MM.1S (cell line): Measurements from ENCODE around the gene AGAP1.

Experiments used
- DNase-seq: peaks from one replicate; pipeline ENCODE4 v3.0.0-alpha.2; 2015
- H2AFZ ChIP-seq: fragments of 300-600 bp; sonication (generic); 2 replicates; pipeline ENCODE4 v1.6.0; 2016; ENCODE audit warnings: antibody characterized with exemption, low read length
- H3F3A ChIP-seq: fragments of 300-600 bp; sonication (generic); 2 replicates; pipeline ENCODE4 v1.6.1; 2016; ENCODE audit warnings: mild to moderate bottlenecking, antibody characterized with exemption, low read length, moderate library complexity, mixed read lengths; ENCODE audit not compliant: insufficient read depth
- H3K27ac ChIP-seq: fragments of 300-600 bp; sonication (generic); 2 replicates; pipeline ENCODE4 v1.5.1; 2016; ENCODE audit warnings: mild to moderate bottlenecking, low read length
- H3K27me3 ChIP-seq: fragments of 300-600 bp; sonication (generic); replicated peaks from 2 replicates; pipeline ENCODE4 v1.6.0; 2016; ENCODE audit warnings: low read length; ENCODE audit not compliant: insufficient read depth
- H3K36me3 ChIP-seq: fragments of 300-600 bp; sonication (generic); replicated peaks from 2 replicates; pipeline ENCODE4 v1.6.1; 2016; ENCODE audit warnings: mild to moderate bottlenecking, low read length, mixed read lengths; ENCODE audit not compliant: insufficient read depth
- H3K4me1 ChIP-seq: fragments of 300-600 bp; sonication (generic); 2 replicates; pipeline ENCODE4 v1.6.1; 2016; ENCODE audit warnings: low read length, mixed read lengths
- H3K4me2 ChIP-seq: fragments of 300-600 bp; sonication (generic); 2 replicates; pipeline ENCODE4 v1.6.0; 2016; ENCODE audit warnings: low read depth, low read length
- H3K4me3 ChIP-seq: fragments of 300-600 bp; sonication (generic); 2 replicates; pipeline ENCODE4 v1.5.1; 2016; ENCODE audit warnings: low read length, mixed read lengths
- H3K79me2 ChIP-seq: fragments of 300-600 bp; sonication (generic); 2 replicates; pipeline ENCODE4 v1.6.1; 2016; ENCODE audit warnings: mixed run types, low read length, mixed read lengths
- H3K9ac ChIP-seq: fragments of 300-600 bp; sonication (generic); 2 replicates; pipeline ENCODE4 v1.6.1; 2016; ENCODE audit warnings: low read length, mixed read lengths
- H3K9me2 ChIP-seq: fragments of 300-600 bp; sonication (generic); replicated peaks from 2 replicates; pipeline ENCODE4 v1.6.1; 2016; ENCODE audit warnings: mild to moderate bottlenecking, low read length, mixed read lengths; ENCODE audit not compliant: insufficient read depth
- H3K9me3 ChIP-seq: fragments of 300-600 bp; sonication (generic); replicated peaks from 2 replicates; pipeline ENCODE4 v1.6.1; 2016; ENCODE audit warnings: mild to moderate bottlenecking, low read length, mixed read lengths; ENCODE audit not compliant: insufficient read depth
- H4K20me1 ChIP-seq: fragments of 300-600 bp; sonication (generic); 2 replicates; pipeline ENCODE4 v1.6.1; 2016; ENCODE audit warnings: mild to moderate bottlenecking, low read length, moderate library complexity, mixed read lengths; ENCODE audit not compliant: insufficient read depth
- EZH2 ChIP-seq: fragments of 300-600 bp; sonication (generic); optimal IDR thresholded peaks from 2 replicates; pipeline ENCODE3; 2017; ENCODE audit warnings: low read depth, mild to moderate bottlenecking, antibody characterized with exemption, low read length, mixed read lengths
- EZH2phosphoT487 ChIP-seq: fragments of 300-600 bp; sonication (generic); IDR thresholded peaks from 2 replicates; pipeline ENCODE4 v1.6.1; 2018; ENCODE audit warnings: antibody characterized with exemption, low read length
- TF ChIP-seq, protein P1 (sequence below): fragments of 300-600 bp; sonication (generic); IDR thresholded peaks from 2 replicates; pipeline ENCODE4 v1.5.1; 2016; ENCODE audit warnings: antibody characterized with exemption, low read length, mixed read lengths

The AGAP1 gene

DNA sequence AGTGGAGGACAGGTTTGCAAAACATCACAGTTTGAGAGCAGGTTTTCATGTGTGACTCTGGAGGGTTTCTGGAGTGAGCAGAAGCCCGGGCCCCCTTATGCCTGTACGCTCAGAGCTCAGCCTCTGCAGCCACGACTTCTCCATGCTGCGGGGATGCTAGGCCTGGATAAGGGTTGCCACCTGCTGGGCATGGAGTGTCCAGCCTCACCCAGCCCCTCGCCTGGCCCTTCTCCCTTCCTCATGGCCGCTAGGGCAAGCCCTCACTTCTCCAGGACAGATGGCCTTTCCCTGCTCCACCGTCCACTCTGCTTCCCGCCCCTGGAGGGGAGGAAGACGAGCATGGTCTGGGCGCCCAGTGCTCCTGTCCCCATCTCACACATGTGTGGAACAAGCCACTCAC lies 355.6 kb downstream of the AGAP1 start:
- TF ChIP-seq, protein P1, sequence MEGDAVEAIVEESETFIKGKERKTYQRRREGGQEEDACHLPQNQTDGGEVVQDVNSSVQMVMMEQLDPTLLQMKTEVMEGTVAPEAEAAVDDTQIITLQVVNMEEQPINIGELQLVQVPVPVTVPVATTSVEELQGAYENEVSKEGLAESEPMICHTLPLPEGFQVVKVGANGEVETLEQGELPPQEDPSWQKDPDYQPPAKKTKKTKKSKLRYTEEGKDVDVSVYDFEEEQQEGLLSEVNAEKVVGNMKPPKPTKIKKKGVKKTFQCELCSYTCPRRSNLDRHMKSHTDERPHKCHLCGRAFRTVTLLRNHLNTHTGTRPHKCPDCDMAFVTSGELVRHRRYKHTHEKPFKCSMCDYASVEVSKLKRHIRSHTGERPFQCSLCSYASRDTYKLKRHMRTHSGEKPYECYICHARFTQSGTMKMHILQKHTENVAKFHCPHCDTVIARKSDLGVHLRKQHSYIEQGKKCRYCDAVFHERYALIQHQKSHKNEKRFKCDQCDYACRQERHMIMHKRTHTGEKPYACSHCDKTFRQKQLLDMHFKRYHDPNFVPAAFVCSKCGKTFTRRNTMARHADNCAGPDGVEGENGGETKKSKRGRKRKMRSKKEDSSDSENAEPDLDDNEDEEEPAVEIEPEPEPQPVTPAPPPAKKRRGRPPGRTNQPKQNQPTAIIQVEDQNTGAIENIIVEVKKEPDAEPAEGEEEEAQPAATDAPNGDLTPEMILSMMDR = no peak
- TF ChIP-seq EZH2 (no peak), EZH2phosphoT487 (no peak)
- Histone ChIP-seq H3K79me2 (no peaks in the 10 kb centered on the region), H3K9me3 (no peaks in the 10 kb centered on the region), H3K36me3 (no peaks in the 10 kb centered on the region), H3F3A (no peaks in the 10 kb centered on the region), H3K27ac (no peak overlapping the region), H4K20me1 (no peaks in the 10 kb centered on the region), H3K4me3 (no peak overlapping the region), H3K9ac (no peak overlapping the region), H3K4me1 (no peaks in the 10 kb centered on the region), H3K9me2 (no peaks in the 10 kb centered on the region), H2AFZ (no peak overlapping the region), H3K4me2 (no peak overlapping the region), H3K27me3 (no peaks in the 10 kb centered on the region)
- DNase-seq = no peak

DNA sequence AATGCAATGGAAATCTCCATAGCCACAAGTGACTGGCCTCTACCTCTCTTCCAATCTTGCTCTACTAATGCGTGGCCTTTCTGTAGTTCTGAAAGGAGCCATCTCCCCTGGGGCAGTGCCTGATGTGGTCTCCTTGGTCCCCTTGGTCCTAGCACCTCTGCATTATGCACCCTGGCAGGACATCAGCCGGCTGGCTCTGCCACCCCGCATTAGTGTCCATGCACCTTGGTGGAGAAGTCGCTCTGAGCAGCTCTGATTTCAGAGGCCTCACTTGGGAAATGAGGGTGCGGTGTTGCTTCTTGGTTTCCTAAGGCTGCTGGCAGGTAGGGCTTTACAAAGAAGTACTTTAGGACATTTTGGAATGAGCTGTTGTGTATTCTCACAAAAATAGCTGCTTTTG lies 356.4 kb downstream of the AGAP1 start:
- no peaks in the 10 kb centered on the region for H3K9me2 ChIP-seq
- H3K27me3 ChIP-seq = no peaks in the 10 kb centered on the region
- no peak overlapping the region for H3K4me3 ChIP-seq
- TF ChIP-seq, protein P1 = no peak
- TF ChIP-seq EZH2phosphoT487 (no peak), EZH2 (no peak)
- H4K20me1 ChIP-seq = no peaks in the 10 kb centered on the region
- no peak overlapping the region for H3K4me2 ChIP-seq
- no peaks in the 10 kb centered on the region for H3K79me2 ChIP-seq
- no peaks in the 10 kb centered on the region for H3K36me3 ChIP-seq
- H2AFZ ChIP-seq = no peak overlapping the region
- no peaks in the 10 kb centered on the region for H3K4me1 ChIP-seq
- no peaks in the 10 kb centered on the region for H3K9me3 ChIP-seq
- H3F3A ChIP-seq = no peaks in the 10 kb centered on the region
- H3K27ac ChIP-seq = no peak overlapping the region
- DNase-seq = no peak
- H3K9ac ChIP-seq = no peak overlapping the region

DNA sequence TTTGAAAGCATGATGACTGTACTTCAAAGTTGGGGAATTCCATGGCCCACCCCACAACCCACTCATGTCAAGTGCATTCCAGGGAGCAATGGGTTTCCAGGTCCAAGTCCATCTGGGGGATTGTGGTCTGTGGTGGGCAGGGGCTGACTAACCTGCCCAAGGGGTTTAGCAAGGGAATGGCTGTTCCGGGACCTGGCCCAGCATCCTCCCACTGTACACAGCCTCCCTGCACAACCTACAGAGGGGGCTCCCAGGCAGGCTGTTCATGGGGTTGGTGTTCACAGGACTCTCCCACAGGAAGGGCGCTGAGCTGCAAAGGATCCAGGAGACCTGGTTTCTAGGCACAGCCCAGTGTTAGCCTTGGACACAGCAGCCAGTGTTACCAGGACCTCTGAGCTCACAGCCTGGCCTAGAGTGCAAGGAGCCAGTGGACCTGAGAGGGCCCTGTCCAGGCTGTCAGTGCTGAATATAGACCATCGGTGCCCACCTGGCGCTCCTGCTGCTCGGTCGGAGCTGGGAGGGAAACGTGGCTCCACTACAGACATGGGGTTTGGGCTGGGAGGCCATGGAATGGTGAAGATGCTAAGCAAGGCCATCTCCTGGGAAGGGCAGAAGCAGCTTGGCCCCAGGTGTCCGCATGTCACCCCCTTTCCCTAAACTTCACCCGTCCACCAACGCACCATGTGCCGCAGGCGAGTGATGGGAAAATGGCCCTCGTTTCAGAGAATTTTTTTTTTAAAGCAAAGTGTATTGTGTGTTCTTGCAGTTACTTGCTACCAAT lies 357.1 kb downstream of the AGAP1 start:
- no peaks in the 10 kb centered on the region for H3K79me2 ChIP-seq
- no peaks in the 10 kb centered on the region for H3K9me3 ChIP-seq
- H3K4me3 ChIP-seq = no peak overlapping the region
- no peak overlapping the region for H3K27ac ChIP-seq
- H4K20me1 ChIP-seq = no peaks in the 10 kb centered on the region
- no peaks in the 10 kb centered on the region for H3K27me3 ChIP-seq
- H3K4me1 ChIP-seq = no peaks in the 10 kb centered on the region
- H2AFZ ChIP-seq = no peak overlapping the region
- H3K4me2 ChIP-seq = no peak overlapping the region
- TF ChIP-seq, protein P1 = no peak
- no peak for TF ChIP-seq EZH2phosphoT487
- no peak for TF ChIP-seq EZH2
- no peak for DNase-seq
- H3K36me3 ChIP-seq = no peaks in the 10 kb centered on the region
- H3K9me2 ChIP-seq = no peaks in the 10 kb centered on the region
- no peaks in the 10 kb centered on the region for H3F3A ChIP-seq
- H3K9ac ChIP-seq = no peak overlapping the region
